K562 (cell line): ENCODE measurements around the gene CDKN2B. TPM values are rescaled to one million over a fixed set of nuclear protein-coding genes. Genes with fewer than 3 reads are reported as not detected.

ENCODE experiments used
- BRD4 ChIP-seq: fragments of 200-600 bp; sonication (generic); IDR thresholded peaks from 2 replicates; pipeline ENCODE4 v1.6.1; 2017; ENCODE audit warnings: inconsistent platforms
- ZNF311 ChIP-seq: fragments of 250-450 bp; sonication (Bioruptor Pico); IDR thresholded peaks from 2 replicates; pipeline ENCODE4 v1.4.0; 2020; ENCODE audit warnings: mild to moderate bottlenecking, moderate library complexity
- polyA plus RNA-seq, 8 experiments: library from polyadenylated mRNA; depleted of rRNA in 4 of 8; stranded (reverse) in 5 of 8; unstranded in 3 of 8; fragments of >200 nt; fragmentation: Nextera tagmentation in 2 of 8; fragmentation: Illumina TruSeq in 1 of 8; extraction: Ambion mirVana in 2 of 8; extraction: Trizol in 1 of 8; gene quantifications; 2 replicates each; pipeline versions ENCODE4 v1.2.1 to v1.2.3, GENCODE V29; 2011 to 2014; ENCODE audit warnings: inconsistent platforms in 1 of 8, missing spikeins in 1 of 8
- total RNA-seq, 7 experiments: library from RNA; depleted of rRNA in 6 of 7; stranded (reverse); fragments of >200 nt in 6 of 7; fragmentation: Illumina TruSeq in 2 of 7; extraction: Trizol in 2 of 7; gene quantifications; 2 replicates each; pipeline versions ENCODE4 v1.2.1 to v1.2.3, GENCODE V29; 2011 to 2021; ENCODE audit warnings: low replicate concordance in 1 of 7
- TF ChIP-seq, protein P1 (sequence below): fragments of 450-650 bp; IDR thresholded peaks from 2 replicates; pipeline ENCODE4 v1.6.1; 2016; ENCODE audit warnings: mild to moderate bottlenecking, moderate library complexity
- TF ChIP-seq, protein P2 (sequence below), 2 experiments: fragments of 450-650 bp in 1 of 2; sonication (generic) in 1 of 2; formaldehyde crosslinking in 1 of 2; IDR thresholded peaks in 1 of 2; conservative IDR thresholded peaks in 1 of 2; 2 replicates each; pipeline versions ENCODE4 v1.6.1 to v1.8.1; 2016 to 2023; ENCODE audit warnings: mild to moderate bottlenecking in 2 of 2, moderate library complexity in 2 of 2, inconsistent platforms in 1 of 2, missing genetic modification reagents in 1 of 2
- TF ChIP-seq, protein P3 (sequence below): sonication (generic); formaldehyde crosslinking; IDR thresholded peaks from 2 replicates; pipeline ENCODE4 v1.8.0; 2022; ENCODE audit warnings: mild to moderate bottlenecking, missing genetic modification reagents, borderline replicate concordance
- TF ChIP-seq, protein P4 (sequence below): IDR thresholded peaks from 3 replicates; pipeline ENCODE4 v1.6.1; 2011; ENCODE audit warnings: borderline replicate concordance, mild to moderate bottlenecking; ENCODE audit not compliant: insufficient read length, insufficient read depth

The CDKN2B gene
- total and polyA plus RNA-seq, 9 of the 15 experiments (the other 6 are each of a cell fraction or from before 2014, with no cell fraction given): not detected

DNA sequence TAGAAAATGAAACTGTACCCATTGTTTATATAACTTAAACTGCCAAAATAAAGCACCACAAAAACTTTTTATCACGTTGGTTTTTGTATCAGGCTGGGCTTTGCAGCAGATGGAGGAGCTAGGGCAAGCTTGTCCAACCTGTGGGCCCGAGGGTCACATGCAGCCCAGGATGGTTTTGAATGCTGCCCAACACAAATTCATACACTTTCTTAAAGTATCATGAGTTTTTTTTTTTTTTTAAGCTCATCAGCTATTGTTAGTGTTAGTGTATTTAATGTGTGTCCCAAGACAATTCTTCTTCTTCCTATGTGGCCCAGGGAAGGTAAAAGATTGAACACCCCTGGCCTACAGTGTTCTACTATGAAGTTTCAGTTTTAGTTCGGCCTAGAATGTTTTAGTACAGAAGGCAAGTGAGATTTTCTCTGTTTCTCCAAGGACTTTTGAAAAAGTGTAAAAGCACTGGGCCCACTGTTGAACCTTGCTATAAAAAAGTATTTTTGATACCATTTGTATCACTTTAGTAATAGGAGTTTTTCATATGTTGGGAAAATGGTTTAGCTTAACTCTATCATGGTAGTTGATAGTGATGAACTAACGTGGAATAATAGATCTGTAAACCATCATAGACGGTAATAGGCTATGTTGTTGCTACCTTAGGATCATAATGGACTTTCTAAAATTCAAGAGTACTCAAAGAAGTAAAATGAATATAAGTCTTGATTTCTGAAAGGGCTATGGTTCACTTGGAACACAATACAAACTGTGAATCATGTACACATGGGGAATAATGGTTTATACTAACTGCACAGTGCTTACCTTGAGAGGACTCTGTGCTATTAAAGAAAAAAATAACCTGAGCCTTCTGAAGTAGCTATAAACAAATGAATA is 17.8 kb downstream of the CDKN2B start (continued):
- TF ChIP-seq, protein P1, sequence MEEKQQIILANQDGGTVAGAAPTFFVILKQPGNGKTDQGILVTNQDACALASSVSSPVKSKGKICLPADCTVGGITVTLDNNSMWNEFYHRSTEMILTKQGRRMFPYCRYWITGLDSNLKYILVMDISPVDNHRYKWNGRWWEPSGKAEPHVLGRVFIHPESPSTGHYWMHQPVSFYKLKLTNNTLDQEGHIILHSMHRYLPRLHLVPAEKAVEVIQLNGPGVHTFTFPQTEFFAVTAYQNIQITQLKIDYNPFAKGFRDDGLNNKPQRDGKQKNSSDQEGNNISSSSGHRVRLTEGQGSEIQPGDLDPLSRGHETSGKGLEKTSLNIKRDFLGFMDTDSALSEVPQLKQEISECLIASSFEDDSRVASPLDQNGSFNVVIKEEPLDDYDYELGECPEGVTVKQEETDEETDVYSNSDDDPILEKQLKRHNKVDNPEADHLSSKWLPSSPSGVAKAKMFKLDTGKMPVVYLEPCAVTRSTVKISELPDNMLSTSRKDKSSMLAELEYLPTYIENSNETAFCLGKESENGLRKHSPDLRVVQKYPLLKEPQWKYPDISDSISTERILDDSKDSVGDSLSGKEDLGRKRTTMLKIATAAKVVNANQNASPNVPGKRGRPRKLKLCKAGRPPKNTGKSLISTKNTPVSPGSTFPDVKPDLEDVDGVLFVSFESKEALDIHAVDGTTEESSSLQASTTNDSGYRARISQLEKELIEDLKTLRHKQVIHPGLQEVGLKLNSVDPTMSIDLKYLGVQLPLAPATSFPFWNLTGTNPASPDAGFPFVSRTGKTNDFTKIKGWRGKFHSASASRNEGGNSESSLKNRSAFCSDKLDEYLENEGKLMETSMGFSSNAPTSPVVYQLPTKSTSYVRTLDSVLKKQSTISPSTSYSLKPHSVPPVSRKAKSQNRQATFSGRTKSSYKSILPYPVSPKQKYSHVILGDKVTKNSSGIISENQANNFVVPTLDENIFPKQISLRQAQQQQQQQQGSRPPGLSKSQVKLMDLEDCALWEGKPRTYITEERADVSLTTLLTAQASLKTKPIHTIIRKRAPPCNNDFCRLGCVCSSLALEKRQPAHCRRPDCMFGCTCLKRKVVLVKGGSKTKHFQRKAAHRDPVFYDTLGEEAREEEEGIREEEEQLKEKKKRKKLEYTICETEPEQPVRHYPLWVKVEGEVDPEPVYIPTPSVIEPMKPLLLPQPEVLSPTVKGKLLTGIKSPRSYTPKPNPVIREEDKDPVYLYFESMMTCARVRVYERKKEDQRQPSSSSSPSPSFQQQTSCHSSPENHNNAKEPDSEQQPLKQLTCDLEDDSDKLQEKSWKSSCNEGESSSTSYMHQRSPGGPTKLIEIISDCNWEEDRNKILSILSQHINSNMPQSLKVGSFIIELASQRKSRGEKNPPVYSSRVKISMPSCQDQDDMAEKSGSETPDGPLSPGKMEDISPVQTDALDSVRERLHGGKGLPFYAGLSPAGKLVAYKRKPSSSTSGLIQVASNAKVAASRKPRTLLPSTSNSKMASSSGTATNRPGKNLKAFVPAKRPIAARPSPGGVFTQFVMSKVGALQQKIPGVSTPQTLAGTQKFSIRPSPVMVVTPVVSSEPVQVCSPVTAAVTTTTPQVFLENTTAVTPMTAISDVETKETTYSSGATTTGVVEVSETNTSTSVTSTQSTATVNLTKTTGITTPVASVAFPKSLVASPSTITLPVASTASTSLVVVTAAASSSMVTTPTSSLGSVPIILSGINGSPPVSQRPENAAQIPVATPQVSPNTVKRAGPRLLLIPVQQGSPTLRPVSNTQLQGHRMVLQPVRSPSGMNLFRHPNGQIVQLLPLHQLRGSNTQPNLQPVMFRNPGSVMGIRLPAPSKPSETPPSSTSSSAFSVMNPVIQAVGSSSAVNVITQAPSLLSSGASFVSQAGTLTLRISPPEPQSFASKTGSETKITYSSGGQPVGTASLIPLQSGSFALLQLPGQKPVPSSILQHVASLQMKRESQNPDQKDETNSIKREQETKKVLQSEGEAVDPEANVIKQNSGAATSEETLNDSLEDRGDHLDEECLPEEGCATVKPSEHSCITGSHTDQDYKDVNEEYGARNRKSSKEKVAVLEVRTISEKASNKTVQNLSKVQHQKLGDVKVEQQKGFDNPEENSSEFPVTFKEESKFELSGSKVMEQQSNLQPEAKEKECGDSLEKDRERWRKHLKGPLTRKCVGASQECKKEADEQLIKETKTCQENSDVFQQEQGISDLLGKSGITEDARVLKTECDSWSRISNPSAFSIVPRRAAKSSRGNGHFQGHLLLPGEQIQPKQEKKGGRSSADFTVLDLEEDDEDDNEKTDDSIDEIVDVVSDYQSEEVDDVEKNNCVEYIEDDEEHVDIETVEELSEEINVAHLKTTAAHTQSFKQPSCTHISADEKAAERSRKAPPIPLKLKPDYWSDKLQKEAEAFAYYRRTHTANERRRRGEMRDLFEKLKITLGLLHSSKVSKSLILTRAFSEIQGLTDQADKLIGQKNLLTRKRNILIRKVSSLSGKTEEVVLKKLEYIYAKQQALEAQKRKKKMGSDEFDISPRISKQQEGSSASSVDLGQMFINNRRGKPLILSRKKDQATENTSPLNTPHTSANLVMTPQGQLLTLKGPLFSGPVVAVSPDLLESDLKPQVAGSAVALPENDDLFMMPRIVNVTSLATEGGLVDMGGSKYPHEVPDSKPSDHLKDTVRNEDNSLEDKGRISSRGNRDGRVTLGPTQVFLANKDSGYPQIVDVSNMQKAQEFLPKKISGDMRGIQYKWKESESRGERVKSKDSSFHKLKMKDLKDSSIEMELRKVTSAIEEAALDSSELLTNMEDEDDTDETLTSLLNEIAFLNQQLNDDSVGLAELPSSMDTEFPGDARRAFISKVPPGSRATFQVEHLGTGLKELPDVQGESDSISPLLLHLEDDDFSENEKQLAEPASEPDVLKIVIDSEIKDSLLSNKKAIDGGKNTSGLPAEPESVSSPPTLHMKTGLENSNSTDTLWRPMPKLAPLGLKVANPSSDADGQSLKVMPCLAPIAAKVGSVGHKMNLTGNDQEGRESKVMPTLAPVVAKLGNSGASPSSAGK: no peak
- TF ChIP-seq, protein P2, sequence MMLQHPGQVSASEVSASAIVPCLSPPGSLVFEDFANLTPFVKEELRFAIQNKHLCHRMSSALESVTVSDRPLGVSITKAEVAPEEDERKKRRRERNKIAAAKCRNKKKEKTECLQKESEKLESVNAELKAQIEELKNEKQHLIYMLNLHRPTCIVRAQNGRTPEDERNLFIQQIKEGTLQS (IDR thresholded peaks at IDR 0.05): no peak
- TF ChIP-seq, protein P2 (CRISPR knock-in tag; conservative IDR thresholded peaks at IDR 0.05): no peak
- TF ChIP-seq, protein P3, sequence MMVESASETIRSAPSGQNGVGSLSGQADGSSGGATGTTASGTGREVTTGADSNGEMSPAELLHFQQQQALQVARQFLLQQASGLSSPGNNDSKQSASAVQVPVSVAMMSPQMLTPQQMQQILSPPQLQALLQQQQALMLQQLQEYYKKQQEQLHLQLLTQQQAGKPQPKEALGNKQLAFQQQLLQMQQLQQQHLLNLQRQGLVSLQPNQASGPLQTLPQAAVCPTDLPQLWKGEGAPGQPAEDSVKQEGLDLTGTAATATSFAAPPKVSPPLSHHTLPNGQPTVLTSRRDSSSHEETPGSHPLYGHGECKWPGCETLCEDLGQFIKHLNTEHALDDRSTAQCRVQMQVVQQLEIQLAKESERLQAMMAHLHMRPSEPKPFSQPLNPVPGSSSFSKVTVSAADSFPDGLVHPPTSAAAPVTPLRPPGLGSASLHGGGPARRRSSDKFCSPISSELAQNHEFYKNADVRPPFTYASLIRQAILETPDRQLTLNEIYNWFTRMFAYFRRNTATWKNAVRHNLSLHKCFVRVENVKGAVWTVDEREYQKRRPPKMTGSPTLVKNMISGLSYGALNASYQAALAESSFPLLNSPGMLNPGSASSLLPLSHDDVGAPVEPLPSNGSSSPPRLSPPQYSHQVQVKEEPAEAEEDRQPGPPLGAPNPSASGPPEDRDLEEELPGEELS (CRISPR knock-in tag): no peak
- TF ChIP-seq BRD4 (no peak), ZNF311 (CRISPR knock-in tag) (no peak)
- TF ChIP-seq, protein P4, sequence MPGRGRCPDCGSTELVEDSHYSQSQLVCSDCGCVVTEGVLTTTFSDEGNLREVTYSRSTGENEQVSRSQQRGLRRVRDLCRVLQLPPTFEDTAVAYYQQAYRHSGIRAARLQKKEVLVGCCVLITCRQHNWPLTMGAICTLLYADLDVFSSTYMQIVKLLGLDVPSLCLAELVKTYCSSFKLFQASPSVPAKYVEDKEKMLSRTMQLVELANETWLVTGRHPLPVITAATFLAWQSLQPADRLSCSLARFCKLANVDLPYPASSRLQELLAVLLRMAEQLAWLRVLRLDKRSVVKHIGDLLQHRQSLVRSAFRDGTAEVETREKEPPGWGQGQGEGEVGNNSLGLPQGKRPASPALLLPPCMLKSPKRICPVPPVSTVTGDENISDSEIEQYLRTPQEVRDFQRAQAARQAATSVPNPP: no peak
